Measurements from ENCODE around the gene KLC1. TPM values are rescaled to one million over a fixed set of nuclear protein-coding genes. Genes with fewer than 3 reads are reported as not detected.

KLC1 gene
- total RNA-seq, 2 experiments from 2014 or later, result 88.0 to 88.6 TPM

DNA sequence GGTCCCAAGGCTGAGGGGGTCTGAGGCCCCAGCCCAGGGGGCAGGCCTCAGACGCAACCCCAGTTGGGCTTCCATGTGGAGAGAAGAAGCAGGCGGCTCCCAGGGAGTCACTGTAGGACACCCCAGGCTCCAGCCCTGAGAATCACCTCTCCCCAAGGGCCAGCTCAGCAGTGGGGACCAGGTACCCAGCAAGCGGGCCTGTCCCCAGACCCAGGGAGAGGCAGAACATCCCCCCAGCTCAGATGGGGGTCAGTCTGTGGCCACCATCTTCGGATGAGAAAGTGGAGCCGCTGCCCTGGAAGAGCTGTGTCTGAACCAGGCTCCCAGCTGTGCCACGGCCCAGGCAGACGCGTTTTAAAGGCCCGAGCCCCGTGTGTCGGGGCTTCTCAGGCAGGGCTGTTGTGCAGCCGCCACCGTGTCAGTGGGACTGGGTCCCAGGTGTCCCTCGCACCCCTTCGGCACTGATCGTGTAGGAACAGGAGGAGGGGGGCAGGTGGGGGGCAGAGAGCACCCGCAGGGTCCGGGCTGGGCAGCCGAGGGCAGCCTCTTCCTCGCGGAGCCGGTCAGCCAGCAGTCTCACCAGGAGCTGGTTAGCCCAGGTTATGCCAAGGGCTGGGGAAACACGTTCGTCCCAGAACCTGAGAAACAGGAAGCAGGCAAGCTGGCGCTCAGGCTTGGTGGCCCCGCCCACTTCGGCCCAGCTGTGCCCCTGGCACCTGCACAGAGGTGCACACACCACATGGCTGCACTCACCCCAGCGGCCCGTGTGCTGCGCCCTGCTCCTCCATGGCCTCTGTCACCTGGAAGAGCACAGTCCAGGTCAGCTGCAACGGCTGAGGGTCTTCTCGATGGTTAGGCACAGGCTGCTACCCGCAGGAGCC is 69.6 kb downstream of the KLC1 start:
- H3K27me3 Mint-ChIP-seq, result no peaks in the 10 kb centered on the region
- H3K9me3 Mint-ChIP-seq, result no peaks in the 10 kb centered on the region
- H3K4me1 Mint-ChIP-seq, result no peaks in the 10 kb centered on the region
- no peak overlapping the region for H3K4me3 Mint-ChIP-seq
- H3K36me3 Mint-ChIP-seq, result peaks cover 12% of the 10 kb centered on the region
- DNase-seq, result no peak
- no peak overlapping the region for H3K27ac Mint-ChIP-seq

DNA sequence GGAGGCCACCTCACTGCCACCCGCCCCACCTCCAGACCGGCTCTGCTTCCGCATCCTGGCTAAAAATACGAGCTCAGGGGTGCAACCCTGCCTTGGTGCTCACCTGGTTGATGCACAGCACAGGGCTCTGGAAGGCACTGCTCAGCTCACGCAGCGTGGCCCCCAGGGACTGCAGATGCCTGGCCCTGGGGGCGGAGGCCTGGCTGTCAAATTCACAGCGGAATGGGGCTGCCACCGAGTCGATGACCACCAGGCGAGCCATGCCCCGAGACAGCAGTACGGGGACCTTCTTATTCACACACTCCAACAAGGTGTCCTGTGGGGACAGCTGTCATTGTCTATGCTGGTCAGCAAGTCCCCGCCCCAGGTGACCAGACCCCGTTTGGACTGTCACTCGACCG is 70.2 kb downstream of the KLC1 start:
- Mint-ChIP-seq H3K4me3 (no peak overlapping the region), H3K9me3 (no peaks in the 10 kb centered on the region)

DNA sequence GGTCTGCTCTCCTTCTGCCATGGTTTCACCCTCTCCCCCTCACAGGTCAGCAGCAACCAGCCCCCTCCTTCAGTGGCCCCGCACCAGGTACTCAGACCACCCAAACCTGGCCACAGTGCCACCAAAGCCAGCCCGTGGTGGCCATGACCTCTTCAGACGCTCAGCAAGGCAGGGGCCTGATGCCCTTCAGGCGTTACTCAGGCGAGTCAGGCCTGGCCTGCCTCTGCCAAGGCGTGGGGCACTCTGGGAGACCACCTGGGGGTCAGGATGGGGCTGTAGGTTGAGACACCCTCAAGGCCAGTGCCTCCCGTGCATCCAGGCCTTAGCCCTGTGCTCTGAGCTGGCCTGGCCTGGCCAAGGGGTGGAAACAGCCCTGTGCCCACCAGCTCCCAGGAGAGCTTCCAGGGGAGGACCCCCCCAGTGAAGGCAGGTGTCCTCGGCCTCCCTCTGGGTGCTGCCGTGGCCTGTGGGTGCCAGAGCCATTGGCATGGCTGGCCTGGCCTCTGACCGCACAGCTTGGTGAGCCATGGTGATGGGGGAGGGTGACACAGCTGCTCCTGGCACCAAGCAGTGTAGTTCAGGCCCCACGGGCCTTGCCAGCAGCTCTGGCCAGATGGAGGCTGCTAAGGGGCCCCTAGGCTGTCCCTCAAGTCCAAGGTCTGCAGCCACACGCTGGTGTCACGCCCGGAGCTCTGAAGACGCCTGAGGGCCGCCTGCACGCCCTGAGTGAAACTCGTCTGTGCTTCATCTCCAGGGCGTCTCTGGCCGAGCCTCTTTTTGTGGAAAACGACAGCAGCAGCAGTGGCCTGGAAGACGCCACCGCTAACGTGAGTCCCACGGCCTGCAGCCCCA is 71.1 kb downstream of the KLC1 start:
- DNase-seq, result no peak
- Mint-ChIP-seq H3K4me1 (peaks cover 3% of the 10 kb centered on the region), H3K27ac (peak overlapping the region; percentile 38), H3K27me3 (no peaks in the 10 kb centered on the region), H3K4me3 (peak overlapping the region; percentile 29), H3K36me3 (peaks cover 17% of the 10 kb centered on the region), H3K9me3 (no peaks in the 10 kb centered on the region)

More for the DNA sequence above, 70.2 kb downstream of the KLC1 start:
- Mint-ChIP-seq H3K27me3 (no peaks in the 10 kb centered on the region), H3K27ac (no peak overlapping the region), H3K4me1 (peaks cover 3% of the 10 kb centered on the region), H3K36me3 (peaks cover 15% of the 10 kb centered on the region)
- no peak for DNase-seq

DNA sequence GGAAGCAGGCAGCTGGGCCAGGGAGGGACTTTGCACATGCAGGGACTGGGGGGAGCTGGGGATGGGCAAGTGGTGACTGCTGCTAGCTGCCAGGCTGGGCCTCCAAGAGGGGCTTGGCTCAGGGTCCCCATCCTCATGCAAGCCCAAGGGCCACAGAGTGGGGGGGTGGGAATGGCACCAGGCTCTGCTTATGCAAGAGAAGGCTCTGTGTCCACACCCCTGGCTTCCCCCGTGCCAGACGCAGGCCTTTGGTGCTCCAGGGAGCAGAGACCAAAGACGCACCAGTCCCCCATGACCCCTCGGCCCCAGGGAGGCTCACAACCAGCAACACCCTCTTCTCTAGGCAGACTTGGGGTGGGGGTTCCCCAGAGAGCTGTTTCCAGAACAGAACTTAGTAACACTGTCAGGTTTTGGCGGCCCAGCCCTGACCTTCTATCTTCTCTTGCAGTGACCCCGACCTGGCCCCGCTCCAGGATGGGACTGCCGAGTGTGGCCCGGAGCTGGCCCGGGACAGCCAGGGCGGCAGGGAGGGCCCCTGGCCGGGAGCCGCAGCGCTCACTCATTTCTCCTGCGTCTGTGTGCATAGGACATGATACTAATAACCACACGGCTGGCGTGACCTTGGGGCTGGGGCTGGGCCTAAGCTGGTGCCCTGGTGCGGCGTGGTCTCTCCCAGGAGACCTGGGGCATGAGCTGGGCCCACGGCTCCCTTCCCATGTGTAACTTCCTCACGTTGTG is 71.9 kb downstream of the KLC1 start:
- Mint-ChIP-seq H3K4me3 (no peak overlapping the region), H3K4me1 (peaks cover 3% of the 10 kb centered on the region), H3K27ac (no peak overlapping the region), H3K36me3 (peaks cover 16% of the 10 kb centered on the region), H3K27me3 (no peaks in the 10 kb centered on the region), H3K9me3 (no peaks in the 10 kb centered on the region)
- DNase-seq, result no peak

DNA sequence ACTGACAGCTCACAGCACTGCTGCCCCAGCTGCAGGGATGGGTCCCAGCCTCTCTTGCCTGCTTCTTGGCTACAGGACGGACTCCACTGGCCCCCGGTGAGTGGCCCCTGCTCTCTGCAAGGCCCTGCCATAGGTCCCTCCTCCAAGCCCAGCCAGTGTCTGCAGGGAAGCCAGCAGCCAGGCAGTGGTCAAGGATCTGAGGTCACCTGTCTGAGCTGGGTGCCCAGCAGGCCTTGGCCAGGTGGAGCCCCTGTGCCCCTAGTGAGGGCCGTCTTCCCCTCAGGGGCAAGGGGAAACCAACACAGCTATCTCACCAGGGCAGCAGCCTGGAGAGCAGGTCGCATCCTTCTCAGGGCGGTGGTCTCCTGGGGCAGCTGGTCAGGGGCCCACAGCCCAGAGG is 73.1 kb downstream of the KLC1 start:
- H3K4me3 Mint-ChIP-seq, result no peak overlapping the region
- peaks cover 16% of the 10 kb centered on the region for H3K36me3 Mint-ChIP-seq
- peaks cover 3% of the 10 kb centered on the region for H3K4me1 Mint-ChIP-seq
- H3K27ac Mint-ChIP-seq, result peak overlapping the region; percentile 72
- H3K27me3 Mint-ChIP-seq, result no peaks in the 10 kb centered on the region
- no peak for DNase-seq
- H3K9me3 Mint-ChIP-seq, result no peaks in the 10 kb centered on the region

DNA sequence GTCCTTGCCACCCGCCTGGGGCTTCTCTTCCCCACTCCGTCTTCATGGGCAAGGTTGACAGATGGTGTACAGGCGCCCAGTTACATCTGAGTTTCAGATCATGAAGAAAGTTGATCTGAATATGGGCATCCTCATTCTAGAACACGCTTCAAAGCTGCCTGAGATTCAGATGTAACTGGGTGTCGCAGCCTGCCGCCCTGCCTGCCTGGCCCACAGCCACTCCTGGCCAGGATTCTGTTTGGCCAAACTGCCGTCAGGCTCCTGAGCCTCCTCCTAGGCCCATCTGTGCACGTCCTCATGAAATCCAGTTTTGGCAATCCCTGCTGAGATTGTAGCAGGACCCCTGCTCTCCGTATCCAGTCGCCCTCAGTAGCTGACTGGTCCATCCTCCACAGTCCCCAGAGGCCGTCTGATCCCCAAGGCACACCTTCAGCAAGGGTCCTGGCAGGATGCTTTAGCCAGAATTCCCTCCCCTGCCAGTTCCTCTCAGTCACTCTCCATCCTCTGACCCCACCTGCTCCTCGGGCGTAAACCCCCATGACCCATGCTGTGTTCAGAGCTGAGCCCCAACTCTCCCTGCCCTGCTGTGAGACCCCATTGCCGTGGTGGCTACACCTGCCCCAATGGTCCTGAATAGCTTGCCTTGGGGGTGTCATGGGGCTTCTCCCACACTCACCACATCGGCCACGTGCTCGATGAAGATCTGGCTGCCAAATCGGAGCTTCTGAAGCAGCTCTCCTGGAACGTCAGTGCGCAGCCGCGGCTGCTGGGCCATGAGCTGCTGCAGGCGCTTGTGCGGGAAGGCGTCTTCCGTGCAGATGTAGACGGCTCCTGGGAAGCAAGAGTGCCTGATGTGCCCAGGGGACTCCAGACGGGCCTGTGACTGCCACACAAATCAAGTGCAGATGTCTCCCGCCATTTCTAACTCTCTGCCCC is 73.8 kb downstream of the KLC1 start:
- no peak for DNase-seq
- Mint-ChIP-seq H3K9me3 (no peaks in the 10 kb centered on the region), H3K27me3 (no peaks in the 10 kb centered on the region), H3K4me1 (peaks cover 3% of the 10 kb centered on the region), H3K36me3 (peaks cover 14% of the 10 kb centered on the region), H3K4me3 (no peak overlapping the region), H3K27ac (peak overlapping the region; percentile 26)

DNA sequence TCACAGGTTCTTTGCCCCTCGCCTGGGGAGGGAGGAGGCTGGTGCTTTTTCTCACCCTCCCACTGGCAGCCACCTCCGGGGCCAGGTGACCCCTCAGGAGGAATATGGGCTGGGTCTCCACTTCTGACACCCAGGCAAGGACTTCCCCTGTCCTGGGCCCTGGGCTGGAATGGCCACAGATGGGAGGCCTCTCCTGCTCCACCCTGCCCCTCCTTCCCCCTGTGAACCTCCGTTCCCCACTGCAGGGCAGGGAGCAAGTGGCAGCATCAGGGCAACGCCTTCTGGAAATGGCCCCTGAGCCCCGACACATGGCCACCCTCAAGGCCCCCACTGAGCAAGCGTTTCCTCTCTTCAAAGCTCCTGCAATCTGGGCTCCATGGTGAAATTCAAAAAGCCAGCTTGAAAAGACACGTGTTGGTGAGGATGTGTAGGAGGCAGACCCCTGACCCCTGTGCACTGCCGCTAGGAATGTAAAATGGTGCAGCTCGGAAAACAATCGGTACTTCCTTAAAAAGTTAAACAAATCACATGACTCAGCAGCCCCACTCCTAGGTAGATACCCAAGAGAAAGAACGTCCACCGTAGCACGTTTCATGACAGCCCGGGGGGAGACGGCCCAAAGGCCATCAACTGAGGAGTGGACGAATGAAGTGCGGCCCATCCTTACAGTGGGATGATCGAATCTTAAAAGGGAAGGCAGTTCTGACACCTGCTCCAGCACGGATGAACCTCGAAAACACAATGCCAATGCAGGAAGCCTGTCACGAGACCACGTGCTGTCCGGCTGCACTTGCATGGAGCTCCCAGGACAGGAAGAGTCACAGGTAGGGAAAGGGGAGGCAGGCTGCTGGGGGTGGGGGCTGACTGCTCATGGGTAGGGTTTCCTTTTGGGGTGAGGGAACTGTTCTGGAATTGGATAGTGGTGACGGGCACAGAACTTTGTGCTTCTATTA is 74.7 kb downstream of the KLC1 start:
- Mint-ChIP-seq H3K4me3 (no peak overlapping the region), H3K4me1 (peaks cover 3% of the 10 kb centered on the region), H3K27me3 (no peaks in the 10 kb centered on the region), H3K36me3 (peaks cover 16% of the 10 kb centered on the region), H3K9me3 (no peaks in the 10 kb centered on the region), H3K27ac (peak overlapping the region; percentile 66)
- DNase-seq, result no peak

DNA sequence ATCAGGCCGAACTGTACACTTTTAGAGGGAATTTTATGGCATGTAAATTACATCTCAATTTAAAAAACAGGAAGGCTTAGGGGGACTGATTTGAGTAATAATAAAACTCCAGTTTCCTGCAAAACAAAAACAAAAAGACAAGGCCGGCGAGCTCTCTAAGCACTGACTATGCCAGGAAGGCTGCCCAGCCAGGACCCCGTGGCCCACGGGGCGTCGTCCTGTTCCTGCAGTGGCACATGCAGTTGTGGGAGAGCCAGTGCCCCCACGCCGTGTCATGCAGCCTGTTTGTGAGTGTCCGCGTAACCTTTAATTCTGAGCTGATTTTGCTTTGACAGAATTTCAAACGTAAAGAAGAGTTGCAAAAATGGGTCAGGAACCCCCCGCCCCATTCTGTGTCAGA is 75.7 kb downstream of the KLC1 start:
- H3K27ac Mint-ChIP-seq, result no peak overlapping the region
- H3K4me3 Mint-ChIP-seq, result no peak overlapping the region
- no peaks in the 10 kb centered on the region for H3K27me3 Mint-ChIP-seq
- no peaks in the 10 kb centered on the region for H3K9me3 Mint-ChIP-seq
- DNase-seq, result no peak
- peaks cover 14% of the 10 kb centered on the region for H3K36me3 Mint-ChIP-seq
- peaks cover 3% of the 10 kb centered on the region for H3K4me1 Mint-ChIP-seq

DNA sequence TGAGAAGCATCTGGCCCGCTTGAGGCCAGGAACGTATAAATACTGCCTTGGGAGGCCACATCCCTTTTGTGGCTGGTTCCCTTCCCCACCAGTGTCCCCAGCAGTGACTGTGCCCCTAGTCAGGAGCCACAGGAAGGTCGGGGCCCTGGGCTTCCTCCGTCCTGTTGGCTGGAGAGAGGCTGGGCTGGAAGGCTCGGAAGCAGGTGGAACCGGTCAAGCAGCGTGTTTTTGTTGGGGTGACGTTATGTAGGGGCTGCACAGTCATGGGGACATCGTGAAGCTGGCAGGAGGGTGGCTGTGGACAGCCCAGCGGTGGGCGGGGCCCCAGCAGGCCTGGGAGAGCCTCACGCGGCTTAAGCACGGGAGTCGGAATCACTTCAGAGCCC is 76.1 kb downstream of the KLC1 start:
- Mint-ChIP-seq H3K36me3 (peaks cover 14% of the 10 kb centered on the region), H3K27ac (no peak overlapping the region)

DNA sequence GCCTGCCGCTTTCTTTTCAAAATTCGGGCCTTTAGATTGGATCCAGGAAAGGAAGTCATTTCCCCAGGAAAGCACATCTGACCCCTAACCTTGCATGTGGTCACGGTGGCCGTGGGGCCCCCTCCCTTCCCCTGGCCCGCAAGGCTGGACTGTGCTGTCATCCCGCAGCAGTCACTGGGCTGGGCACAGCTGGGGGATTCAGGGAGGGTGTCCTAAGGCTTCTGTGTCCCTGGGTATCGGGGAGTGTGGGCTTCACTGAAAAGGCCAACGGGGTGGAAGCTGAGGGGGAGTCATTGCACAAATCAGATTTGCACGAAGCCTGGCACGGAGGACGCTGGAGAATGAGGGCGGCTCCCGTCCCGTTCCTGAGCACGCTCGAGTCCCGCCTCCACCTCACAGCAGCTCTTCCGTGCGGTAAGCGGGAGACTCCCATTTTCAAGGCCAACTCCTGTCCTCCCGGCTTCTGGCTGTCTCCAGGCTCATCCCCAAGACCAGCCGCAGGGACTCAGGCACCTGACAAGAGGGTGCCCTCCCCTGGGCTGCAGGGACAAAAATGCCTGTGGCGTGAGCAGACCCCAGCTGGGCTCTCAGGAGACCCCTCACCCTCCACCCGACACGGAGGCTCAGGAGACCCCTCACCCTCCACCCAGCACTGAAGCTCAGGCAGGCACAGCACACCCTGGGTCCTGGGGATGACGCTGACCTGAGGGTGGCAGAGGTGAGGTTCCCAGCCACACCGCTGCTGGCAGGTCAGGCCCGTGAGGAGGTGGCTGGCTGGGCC is 76.7 kb downstream of the KLC1 start:
- Mint-ChIP-seq H3K9me3 (no peaks in the 10 kb centered on the region), H3K4me1 (peaks cover 3% of the 10 kb centered on the region), H3K4me3 (no peak overlapping the region), H3K27me3 (no peaks in the 10 kb centered on the region), H3K27ac (no peak overlapping the region), H3K36me3 (peaks cover 15% of the 10 kb centered on the region)
- DNase-seq, result no peak

More for the DNA sequence above, 76.1 kb downstream of the KLC1 start:
- Mint-ChIP-seq H3K4me3 (no peak overlapping the region), H3K4me1 (peaks cover 3% of the 10 kb centered on the region), H3K27me3 (no peaks in the 10 kb centered on the region), H3K9me3 (no peaks in the 10 kb centered on the region)
- DNase-seq, result no peak

DNA sequence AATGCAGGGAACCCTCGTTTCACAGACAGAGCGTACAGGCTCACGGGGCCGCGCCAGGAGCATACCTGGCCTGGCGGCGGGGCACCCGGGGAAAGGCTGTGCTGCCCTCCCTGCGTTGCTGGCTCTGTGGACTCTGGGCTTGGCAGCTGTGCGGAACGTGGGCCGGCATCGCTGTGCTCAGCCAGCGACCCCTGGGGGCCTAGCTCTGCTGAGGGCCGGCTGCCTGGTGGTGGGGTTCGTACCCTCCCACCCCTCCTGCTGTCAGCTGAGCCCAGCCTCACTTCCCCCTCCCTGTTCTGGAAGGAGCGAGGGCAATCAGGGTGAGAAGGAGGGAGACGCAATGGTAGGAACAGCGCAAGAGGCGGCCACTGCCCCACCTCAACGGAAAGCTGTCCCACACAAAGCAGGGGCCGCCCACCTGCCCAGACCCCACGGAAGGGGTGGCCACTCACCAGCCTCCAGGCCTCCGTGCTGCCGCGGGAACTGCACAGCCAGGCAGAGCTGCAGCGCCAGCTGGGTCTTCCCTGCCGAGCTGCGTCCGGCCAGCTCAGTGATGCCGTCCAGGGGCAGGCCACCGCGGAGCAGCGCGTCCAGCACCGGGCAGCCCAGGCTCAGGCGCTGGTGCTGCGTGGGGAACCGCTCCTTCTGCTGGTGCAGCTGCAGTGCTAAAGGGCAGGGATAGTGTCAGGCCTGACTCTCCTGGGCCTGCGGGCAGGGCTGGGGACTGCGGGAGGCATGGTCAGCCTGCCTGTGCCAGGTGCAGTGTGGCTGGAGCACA is 77.7 kb downstream of the KLC1 start:
- DNase-seq, result no peak
- H3K27ac Mint-ChIP-seq, result no peak overlapping the region

More for the DNA sequence above, 77.7 kb downstream of the KLC1 start:
- Mint-ChIP-seq H3K4me3 (no peak overlapping the region), H3K27me3 (no peaks in the 10 kb centered on the region), H3K4me1 (peaks cover 8% of the 10 kb centered on the region), H3K36me3 (peaks cover 15% of the 10 kb centered on the region), H3K9me3 (no peaks in the 10 kb centered on the region)
